ENCODE data around the gene ZNF230.

ZNF230 gene

GRCh38 chr19:44005973-44006372 lies 3.2 kb downstream of the ZNF230 start:
- peak; percentile 64 for DNase-seq (ENCODE audit: low read depth)
- TF ChIP-seq, protein P1, sequence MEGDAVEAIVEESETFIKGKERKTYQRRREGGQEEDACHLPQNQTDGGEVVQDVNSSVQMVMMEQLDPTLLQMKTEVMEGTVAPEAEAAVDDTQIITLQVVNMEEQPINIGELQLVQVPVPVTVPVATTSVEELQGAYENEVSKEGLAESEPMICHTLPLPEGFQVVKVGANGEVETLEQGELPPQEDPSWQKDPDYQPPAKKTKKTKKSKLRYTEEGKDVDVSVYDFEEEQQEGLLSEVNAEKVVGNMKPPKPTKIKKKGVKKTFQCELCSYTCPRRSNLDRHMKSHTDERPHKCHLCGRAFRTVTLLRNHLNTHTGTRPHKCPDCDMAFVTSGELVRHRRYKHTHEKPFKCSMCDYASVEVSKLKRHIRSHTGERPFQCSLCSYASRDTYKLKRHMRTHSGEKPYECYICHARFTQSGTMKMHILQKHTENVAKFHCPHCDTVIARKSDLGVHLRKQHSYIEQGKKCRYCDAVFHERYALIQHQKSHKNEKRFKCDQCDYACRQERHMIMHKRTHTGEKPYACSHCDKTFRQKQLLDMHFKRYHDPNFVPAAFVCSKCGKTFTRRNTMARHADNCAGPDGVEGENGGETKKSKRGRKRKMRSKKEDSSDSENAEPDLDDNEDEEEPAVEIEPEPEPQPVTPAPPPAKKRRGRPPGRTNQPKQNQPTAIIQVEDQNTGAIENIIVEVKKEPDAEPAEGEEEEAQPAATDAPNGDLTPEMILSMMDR (conservative IDR thresholded peaks at IDR 0.05; ENCODE audit: control insufficient read depth, insufficient read depth, low read depth, low read length) = no peak
- H3K4me3 ChIP-seq (ENCODE audit: control insufficient read depth, low read depth, low read length) = no peak overlapping the region

GRCh38 chr19:44007473-44007872 lies 4.7 kb downstream of the ZNF230 start:
- DNase-seq (ENCODE audit: low read depth) = no peak
- TF ChIP-seq, protein P1 (conservative IDR thresholded peaks at IDR 0.05; ENCODE audit: control insufficient read depth, insufficient read depth, low read depth, low read length) = no peak
- no peak overlapping the region for H3K4me3 ChIP-seq (ENCODE audit: control insufficient read depth, low read depth, low read length)

- TF ChIP-seq, protein P1 (conservative IDR thresholded peaks at IDR 0.05; ENCODE audit: control insufficient read depth, insufficient read depth, low read depth, low read length) = no peak
- no peak for DNase-seq (ENCODE audit: low read depth)
- no peak overlapping the region for H3K4me3 ChIP-seq (ENCODE audit: control insufficient read depth, low read depth, low read length)
These were observed 7.7 kb downstream of the ZNF230 start for GRCh38 chr19:44010468-44010867.

GRCh38 chr19:44019498-44019897 lies 16.7 kb downstream of the ZNF230 start:
- TF ChIP-seq, protein P1 (conservative IDR thresholded peaks at IDR 0.05; ENCODE audit: control insufficient read depth, insufficient read depth, low read depth, low read length) = no peak
- no peak overlapping the region for H3K4me3 ChIP-seq (ENCODE audit: control insufficient read depth, low read depth, low read length)
- no peak for DNase-seq (ENCODE audit: low read depth)

DNA sequence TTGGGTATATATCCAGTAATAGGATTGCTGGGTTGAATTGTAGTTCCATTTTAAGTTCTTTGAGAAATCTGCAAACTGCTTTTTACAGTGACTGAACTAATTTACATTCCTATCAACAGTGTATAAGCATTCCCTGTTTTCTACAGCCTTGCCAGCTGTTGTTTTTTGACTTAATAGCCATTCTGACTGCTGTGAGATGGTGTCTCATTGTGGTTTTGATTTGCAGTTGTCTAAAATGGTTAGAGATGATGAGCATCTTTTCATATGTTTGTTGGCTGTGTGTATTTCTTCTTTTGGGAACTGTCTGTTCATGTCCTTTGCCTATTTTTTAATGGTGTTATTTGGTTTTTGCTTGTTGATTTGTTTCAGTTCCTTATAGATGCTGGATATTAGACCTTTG lies 18.5 kb downstream of the ZNF230 start:
- TF ChIP-seq, protein P1 (conservative IDR thresholded peaks at IDR 0.05; ENCODE audit: control insufficient read depth, insufficient read depth, low read depth, low read length) = no peak
- DNase-seq (ENCODE audit: low read depth) = no peak
- H3K4me3 ChIP-seq (ENCODE audit: control insufficient read depth, low read depth, low read length) = no peak overlapping the region

GRCh38 chr19:44024900-44025216 lies 22.1 kb downstream of the ZNF230 start:
- peak overlapping the region; percentile 87 for H3K4me3 ChIP-seq (ENCODE audit: control insufficient read depth, low read depth, low read length)
- no peak for DNase-seq (ENCODE audit: low read depth)
- TF ChIP-seq, protein P1 (conservative IDR thresholded peaks at IDR 0.05; ENCODE audit: control insufficient read depth, insufficient read depth, low read depth, low read length) = no peak
